ENCODE results near the gene MAEL. TPM values are rescaled to one million over a fixed set of nuclear protein-coding genes. Genes with fewer than 3 reads are reported as not detected.
"Not testable (repeated sequence)": the region's sequence is repeated elsewhere in the genome, so short reads cannot be mapped to it uniquely, and the experiment has no call there.

The MAEL gene
- total and polyA plus RNA-seq, 4 experiments from 2014 or later, result not detected

DNA sequence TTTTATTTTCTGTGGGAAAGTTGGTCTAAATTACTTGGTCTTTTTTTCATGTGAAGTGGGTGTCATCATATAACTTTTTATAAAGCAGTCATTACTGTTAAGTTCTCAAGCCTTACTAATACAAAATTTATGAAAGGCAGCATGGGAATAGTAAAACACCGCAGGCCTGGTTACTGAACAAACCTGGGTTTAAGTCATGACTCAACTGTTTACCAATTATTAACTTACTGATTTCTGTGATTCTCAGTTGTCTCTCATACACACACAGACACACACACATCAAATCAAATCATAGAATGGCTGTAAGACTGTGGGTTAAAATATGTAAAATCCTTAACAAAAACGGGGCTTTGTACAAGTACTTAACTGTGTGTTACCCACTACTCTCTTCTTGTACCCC lies 14.6 kb downstream of the MAEL start:
- Mint-ChIP-seq H3K27ac (no peak overlapping the region), H3K27me3 (peaks cover 3 to 4% of the 10 kb centered on the region in 2 donors), H3K9me3 (peaks cover 0 to 16% (median 9%) of the 10 kb centered on the region in 8 donors), H3K4me1 (peaks cover 0 to 3% (median 0%) of the 10 kb centered on the region in 4 donors), H3K4me3 (no peak overlapping the region), H3K36me3 (peaks cover 0 to 2% of the 10 kb centered on the region in 2 donors)
- H3K4me3 ChIP-seq (ENCODE audit: low read length in 2 of 2), result no peak overlapping the region
- ChIA-PET POLR2A (ENCODE audit: partially characterized antibody) (no interaction called here), CTCF (ENCODE audit: partially characterized antibody) (no interaction called here)
- no peak overlapping the region for H3K27ac ChIP-seq (ENCODE audit: low read depth, low read length)
- no peaks in the 10 kb centered on the region for H3K27me3 ChIP-seq (ENCODE audit: insufficient read depth, low read length)
- no peaks in the 10 kb centered on the region for H3K9me3 ChIP-seq (ENCODE audit: control insufficient read depth in 1 of 2, low read length in 2 of 2)
- no peak for DNase-seq
- intact Hi-C loops (cut with micrococcal nuclease), result no loop called here
- no peaks in the 10 kb centered on the region for H3K36me3 ChIP-seq (ENCODE audit: insufficient read depth, low read length)
- H3K4me1 ChIP-seq (ENCODE audit: insufficient read depth, low read length), result no peaks in the 10 kb centered on the region

DNA sequence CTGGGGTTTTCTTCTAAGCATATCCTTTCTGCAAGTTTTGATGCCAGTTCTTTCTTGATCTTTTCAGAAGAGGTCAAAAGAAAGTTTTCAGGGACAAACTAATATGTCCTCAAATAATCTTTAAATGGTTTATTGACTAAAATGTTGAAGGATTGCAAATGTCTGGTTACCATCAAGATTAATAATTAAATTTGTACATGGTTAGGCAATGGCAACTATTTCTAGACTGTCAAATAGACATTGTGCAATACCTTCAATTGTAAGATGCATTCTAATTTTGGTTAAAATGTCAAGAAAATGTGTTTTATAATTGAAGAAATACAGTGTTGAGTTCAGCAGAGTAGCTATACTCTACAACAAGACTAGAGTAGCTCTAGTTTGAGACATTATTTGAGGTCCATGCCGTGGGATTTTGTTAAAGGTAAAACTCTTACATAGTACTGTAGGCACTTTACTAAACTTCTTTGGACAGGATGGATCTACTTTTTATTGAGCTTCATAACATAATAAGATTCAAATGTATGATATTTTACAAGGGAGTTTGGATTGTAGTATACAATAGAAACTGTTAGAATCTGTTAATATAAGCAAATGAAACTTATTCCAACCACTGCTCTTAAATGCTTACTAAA lies 22.6 kb downstream of the MAEL start:
- H3K9me3 Mint-ChIP-seq, result peaks cover 0 to 1% (median 0%) of the 10 kb centered on the region in 8 donors
- H3K9me3 ChIP-seq (ENCODE audit: control insufficient read depth in 1 of 2, low read length in 2 of 2), result no peaks in the 10 kb centered on the region

DNA sequence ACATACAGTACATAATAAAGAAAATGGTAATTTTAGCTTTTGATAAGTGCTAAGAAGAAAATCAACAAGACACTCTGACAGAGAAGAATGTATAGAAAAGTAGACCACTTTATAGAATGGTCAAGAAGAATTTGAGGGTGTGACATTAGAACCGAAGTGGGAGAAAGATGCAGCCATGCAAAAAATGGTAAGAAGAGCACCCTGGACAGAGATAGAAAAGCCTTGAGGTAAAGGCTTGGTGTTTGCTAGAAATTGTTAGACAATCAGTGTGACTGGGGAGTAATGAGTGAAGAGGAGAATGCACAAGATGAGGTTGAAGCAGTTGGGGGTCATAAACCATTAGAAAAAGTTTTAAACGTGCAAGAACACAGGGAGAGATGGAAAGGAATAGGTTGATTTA lies 23.5 kb downstream of the MAEL start:
- H3K36me3 Mint-ChIP-seq, result no peaks in the 10 kb centered on the region
- H3K9me3 ChIP-seq (ENCODE audit: control insufficient read depth in 1 of 2, low read length in 2 of 2), result no peaks in the 10 kb centered on the region
- ChIA-PET CTCF (ENCODE audit: partially characterized antibody) (interaction anchor here (1.0 kb wide), 1 partner anchor 46 kb away, joined by 3 read pairs; no protein-coding TSS in a partner anchor), POLR2A (ENCODE audit: partially characterized antibody) (no interaction called here)
- no peaks in the 10 kb centered on the region for H3K4me1 Mint-ChIP-seq
- intact Hi-C loops (cut with micrococcal nuclease), result no loop called here
- no peak overlapping the region for H3K4me3 ChIP-seq (ENCODE audit: low read length in 2 of 2)
- no peak overlapping the region for H3K4me3 Mint-ChIP-seq
- no peak overlapping the region for H3K27ac ChIP-seq (ENCODE audit: low read depth, low read length)
- H3K27me3 Mint-ChIP-seq, result peaks cover 26 to 28% of the 10 kb centered on the region in 2 donors
- H3K27ac Mint-ChIP-seq, result no peak overlapping the region
- H3K9me3 Mint-ChIP-seq, result peaks cover 0 to 1% (median 0%) of the 10 kb centered on the region in 8 donors
- no peaks in the 10 kb centered on the region for H3K4me1 ChIP-seq (ENCODE audit: insufficient read depth, low read length)
- no peak for DNase-seq
- H3K36me3 ChIP-seq (ENCODE audit: insufficient read depth, low read length), result no peaks in the 10 kb centered on the region
- H3K27me3 ChIP-seq (ENCODE audit: insufficient read depth, low read length), result peaks cover 5% of the 10 kb centered on the region

More for the DNA sequence above, 22.6 kb downstream of the MAEL start:
- Mint-ChIP-seq H3K27me3 (peaks cover 24 to 27% of the 10 kb centered on the region in 2 donors), H3K4me1 (no peaks in the 10 kb centered on the region), H3K27ac (no peak overlapping the region), H3K36me3 (no peaks in the 10 kb centered on the region), H3K4me3 (no peak overlapping the region)
- H3K27me3 ChIP-seq (ENCODE audit: insufficient read depth, low read length), result peaks cover 5% of the 10 kb centered on the region
- ChIA-PET CTCF (ENCODE audit: partially characterized antibody) (interaction anchor here (1.0 kb wide), 1 partner anchor 47 kb away, joined by 3 read pairs; no protein-coding TSS in a partner anchor), POLR2A (ENCODE audit: partially characterized antibody) (no interaction called here)
- no peak overlapping the region for H3K27ac ChIP-seq (ENCODE audit: low read depth, low read length)
- no peaks in the 10 kb centered on the region for H3K36me3 ChIP-seq (ENCODE audit: insufficient read depth, low read length)
- no peaks in the 10 kb centered on the region for H3K4me1 ChIP-seq (ENCODE audit: insufficient read depth, low read length)
- H3K4me3 ChIP-seq (ENCODE audit: low read length in 2 of 2), result no peak overlapping the region
- DNase-seq, result no peak
- intact Hi-C loops (cut with micrococcal nuclease), result no loop called here

DNA sequence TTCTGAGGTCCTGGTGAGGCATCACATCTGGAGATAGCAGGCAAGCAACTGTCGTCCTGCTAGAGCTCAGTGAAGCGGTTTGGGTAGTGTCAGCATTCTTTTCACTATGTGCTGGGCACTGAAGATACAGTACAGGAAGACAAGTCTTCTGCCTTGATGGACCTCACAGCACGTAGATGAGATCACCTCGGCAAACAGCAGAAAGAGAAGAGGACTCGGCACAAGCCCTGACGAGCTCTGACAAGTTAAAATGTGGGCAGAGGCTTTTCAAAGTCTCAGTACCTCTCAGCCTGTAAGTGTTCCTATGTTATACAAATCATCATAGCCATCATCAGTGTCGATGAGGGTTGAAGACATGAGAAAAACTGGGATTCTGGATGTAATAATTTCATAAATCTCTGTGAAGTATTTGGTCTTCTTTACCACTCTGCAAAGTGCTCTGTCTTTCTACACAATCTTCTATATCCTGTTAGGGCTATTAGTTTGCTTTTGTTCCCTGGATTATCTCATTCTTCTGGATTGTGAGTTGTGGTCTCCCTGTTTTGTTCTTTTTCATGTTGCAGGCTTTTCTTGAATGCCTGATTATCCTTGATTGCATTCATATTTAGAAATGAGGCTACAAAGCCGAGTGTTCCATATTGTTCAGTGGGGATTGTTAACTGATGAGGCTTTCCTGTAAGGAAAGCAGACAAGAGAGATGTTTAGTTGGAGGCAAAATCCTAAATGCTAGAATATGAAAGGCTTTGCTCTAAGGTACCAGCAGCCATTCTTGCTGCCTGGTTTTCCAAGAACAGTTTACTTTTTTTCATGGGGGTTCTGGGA lies 24.2 kb downstream of the MAEL start:
- Histone ChIP-seq H3K27me3 (ENCODE audit: insufficient read depth, low read length) (peaks cover 5% of the 10 kb centered on the region), H3K36me3 (ENCODE audit: insufficient read depth, low read length) (no peaks in the 10 kb centered on the region), H3K4me3 (ENCODE audit: low read length in 2 of 2) (no peak overlapping the region), H3K4me1 (ENCODE audit: insufficient read depth, low read length) (no peaks in the 10 kb centered on the region), H3K9me3 (ENCODE audit: control insufficient read depth in 1 of 2, low read length in 2 of 2) (no peaks in the 10 kb centered on the region), H3K27ac (ENCODE audit: low read depth, low read length) (no peak overlapping the region)
- Mint-ChIP-seq H3K4me1 (no peaks in the 10 kb centered on the region), H3K27ac (no peak overlapping the region), H3K9me3 (peaks cover 0 to 1% (median 0%) of the 10 kb centered on the region in 8 donors), H3K27me3 (peaks cover 26 to 28% of the 10 kb centered on the region in 2 donors), H3K4me3 (no peak overlapping the region), H3K36me3 (no peaks in the 10 kb centered on the region)
- POLR2A ChIA-PET (ENCODE audit: partially characterized antibody), result no interaction called here
- CTCF ChIA-PET (ENCODE audit: partially characterized antibody), result no interaction called here
- DNase-seq, result no peak
- intact Hi-C loops (cut with micrococcal nuclease), result no loop called here

DNA sequence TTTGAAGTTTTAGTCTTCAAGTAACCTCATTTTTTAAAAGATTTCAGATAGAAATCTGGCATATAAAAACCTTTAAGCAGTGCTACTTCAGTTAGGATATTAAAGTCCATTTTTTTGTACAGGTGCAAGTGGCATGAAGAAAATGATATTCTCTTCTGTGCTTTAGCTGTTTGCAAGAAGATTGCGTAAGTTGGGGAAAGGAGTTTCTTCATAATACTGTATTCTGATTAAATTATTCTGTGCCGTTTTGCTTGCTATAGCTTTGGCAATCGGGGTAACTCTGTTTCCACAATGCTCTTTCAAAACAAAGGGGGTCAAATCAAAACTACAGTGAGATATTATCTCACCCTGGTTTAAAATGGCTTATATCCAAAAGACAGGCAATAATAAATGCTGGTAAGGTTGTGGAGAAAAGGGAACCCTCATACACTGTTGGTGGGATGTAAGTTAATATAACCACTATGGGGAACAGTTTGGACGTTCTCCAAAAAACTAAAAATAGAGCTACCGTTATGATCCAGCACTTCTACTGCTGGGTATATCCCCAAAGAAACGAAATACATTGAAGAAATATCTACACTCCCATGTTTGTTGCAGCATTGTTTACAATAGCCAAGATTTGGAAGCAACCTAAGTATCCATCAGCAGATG lies 27.1 kb downstream of the MAEL start:
- H3K27ac Mint-ChIP-seq, result no peak overlapping the region
- no peaks in the 10 kb centered on the region for H3K4me1 ChIP-seq (ENCODE audit: insufficient read depth, low read length)
- no peak overlapping the region for H3K27ac ChIP-seq (ENCODE audit: low read depth, low read length)
- peaks cover 17 to 19% of the 10 kb centered on the region in 2 donors for H3K27me3 Mint-ChIP-seq
- no peaks in the 10 kb centered on the region for H3K36me3 ChIP-seq (ENCODE audit: insufficient read depth, low read length)
- H3K4me3 Mint-ChIP-seq, result no peak overlapping the region
- H3K36me3 Mint-ChIP-seq, result no peaks in the 10 kb centered on the region
- no peak overlapping the region for H3K4me3 ChIP-seq (ENCODE audit: low read length in 2 of 2)
- peaks cover 0 to 2% (median 0%) of the 10 kb centered on the region in 8 donors for H3K9me3 Mint-ChIP-seq
- no peak for DNase-seq
- intact Hi-C loops (cut with micrococcal nuclease), result no loop called here
- no peaks in the 10 kb centered on the region for H3K4me1 Mint-ChIP-seq
- CTCF ChIA-PET (ENCODE audit: partially characterized antibody), result no interaction called here
- H3K27me3 ChIP-seq (ENCODE audit: insufficient read depth, low read length), result peaks cover 5% of the 10 kb centered on the region
- H3K9me3 ChIP-seq (ENCODE audit: control insufficient read depth in 1 of 2, low read length in 2 of 2), result no peaks in the 10 kb centered on the region
- POLR2A ChIA-PET (ENCODE audit: partially characterized antibody), result no interaction called here

DNA sequence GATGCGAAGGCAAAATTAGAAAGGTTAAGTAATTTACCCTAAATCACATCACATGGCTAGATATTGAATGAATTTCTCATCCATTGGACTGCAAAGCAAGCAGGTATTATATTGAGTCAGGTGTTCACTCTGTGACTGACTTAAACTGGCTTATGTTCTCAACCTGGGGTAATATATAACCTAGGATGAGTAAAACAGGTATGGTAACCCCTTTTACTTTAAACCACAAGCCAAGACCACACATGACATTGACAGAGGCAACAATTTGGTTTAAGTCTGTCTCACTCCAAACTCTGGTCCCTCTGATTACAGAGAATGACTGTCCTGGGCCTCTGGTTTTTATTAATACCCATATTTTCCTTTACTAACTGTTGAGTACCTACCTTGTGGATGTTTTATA lies 33.3 kb downstream of the MAEL start:
- Histone ChIP-seq H3K9me3 (ENCODE audit: control insufficient read depth in 1 of 2, low read length in 2 of 2) (no peaks in the 10 kb centered on the region), H3K27me3 (ENCODE audit: insufficient read depth, low read length) (no peaks in the 10 kb centered on the region), H3K4me1 (ENCODE audit: insufficient read depth, low read length) (no peaks in the 10 kb centered on the region), H3K27ac (ENCODE audit: low read depth, low read length) (no peak overlapping the region), H3K4me3 (ENCODE audit: low read length in 2 of 2) (no peak overlapping the region), H3K36me3 (ENCODE audit: insufficient read depth, low read length) (no peaks in the 10 kb centered on the region)
- DNase-seq, result no peak
- Mint-ChIP-seq H3K36me3 (no peaks in the 10 kb centered on the region), H3K27ac (no peak overlapping the region), H3K4me3 (no peak overlapping the region), H3K27me3 (peaks cover 12 to 33% of the 10 kb centered on the region in 2 donors), H3K4me1 (no peaks in the 10 kb centered on the region), H3K9me3 (peaks cover 0 to 7% (median 2%) of the 10 kb centered on the region in 8 donors)
- POLR2A ChIA-PET (ENCODE audit: partially characterized antibody), result no interaction called here
- CTCF ChIA-PET (ENCODE audit: partially characterized antibody), result interaction anchor here (1.8 kb wide), 1 partner anchor 37 kb away, joined by 4 read pairs; no protein-coding TSS in a partner anchor
- intact Hi-C loops (cut with micrococcal nuclease), result no loop called here

DNA sequence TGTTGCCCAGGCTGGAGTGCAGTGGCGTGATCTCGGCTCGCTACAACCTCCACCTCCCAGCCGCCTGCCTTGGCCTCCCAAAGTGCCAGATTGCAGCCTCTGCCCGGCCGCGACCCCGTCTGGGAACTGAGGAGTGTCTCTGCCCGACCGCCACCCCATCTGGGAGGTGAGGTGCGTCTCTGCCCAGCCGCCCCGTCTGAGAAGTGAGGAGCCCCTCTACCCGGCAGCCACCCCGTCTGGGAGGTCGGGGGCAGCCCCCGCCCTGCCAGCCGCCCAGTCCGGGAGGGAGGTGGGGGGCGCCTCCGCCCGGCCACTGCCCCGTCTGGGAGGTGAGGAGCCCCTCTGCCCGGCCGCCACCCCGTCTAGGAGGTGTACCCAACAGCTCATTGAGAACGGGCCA lies 40.5 kb downstream of the MAEL start:
- CTCF ChIA-PET (ENCODE audit: partially characterized antibody); POLR2A ChIA-PET (ENCODE audit: partially characterized antibody): not testable (repeated sequence)

More for the DNA sequence above, 40.5 kb downstream of the MAEL start:
- H3K9me3 ChIP-seq (ENCODE audit: control insufficient read depth in 1 of 2, low read length in 2 of 2); DNase-seq; H3K36me3 ChIP-seq (ENCODE audit: insufficient read depth, low read length); H3K27ac Mint-ChIP-seq; H3K4me3 Mint-ChIP-seq; H3K27me3 ChIP-seq (ENCODE audit: insufficient read depth, low read length); H3K27ac ChIP-seq (ENCODE audit: low read depth, low read length); H3K4me3 ChIP-seq (ENCODE audit: low read length in 2 of 2); H3K36me3 Mint-ChIP-seq; H3K4me1 ChIP-seq (ENCODE audit: insufficient read depth, low read length); H3K4me1 Mint-ChIP-seq; intact Hi-C loops (cut with micrococcal nuclease): not testable (repeated sequence)
- Mint-ChIP-seq H3K9me3 (peaks cover 0 to 10% (median 3%) of the 10 kb centered on the region in 8 donors), H3K27me3 (peaks cover 26 to 36% of the 10 kb centered on the region in 2 donors)

All from CD4-positive, alpha-beta memory T cell (primary cell).